ENCODE measurements around the gene CST3.

DNA sequence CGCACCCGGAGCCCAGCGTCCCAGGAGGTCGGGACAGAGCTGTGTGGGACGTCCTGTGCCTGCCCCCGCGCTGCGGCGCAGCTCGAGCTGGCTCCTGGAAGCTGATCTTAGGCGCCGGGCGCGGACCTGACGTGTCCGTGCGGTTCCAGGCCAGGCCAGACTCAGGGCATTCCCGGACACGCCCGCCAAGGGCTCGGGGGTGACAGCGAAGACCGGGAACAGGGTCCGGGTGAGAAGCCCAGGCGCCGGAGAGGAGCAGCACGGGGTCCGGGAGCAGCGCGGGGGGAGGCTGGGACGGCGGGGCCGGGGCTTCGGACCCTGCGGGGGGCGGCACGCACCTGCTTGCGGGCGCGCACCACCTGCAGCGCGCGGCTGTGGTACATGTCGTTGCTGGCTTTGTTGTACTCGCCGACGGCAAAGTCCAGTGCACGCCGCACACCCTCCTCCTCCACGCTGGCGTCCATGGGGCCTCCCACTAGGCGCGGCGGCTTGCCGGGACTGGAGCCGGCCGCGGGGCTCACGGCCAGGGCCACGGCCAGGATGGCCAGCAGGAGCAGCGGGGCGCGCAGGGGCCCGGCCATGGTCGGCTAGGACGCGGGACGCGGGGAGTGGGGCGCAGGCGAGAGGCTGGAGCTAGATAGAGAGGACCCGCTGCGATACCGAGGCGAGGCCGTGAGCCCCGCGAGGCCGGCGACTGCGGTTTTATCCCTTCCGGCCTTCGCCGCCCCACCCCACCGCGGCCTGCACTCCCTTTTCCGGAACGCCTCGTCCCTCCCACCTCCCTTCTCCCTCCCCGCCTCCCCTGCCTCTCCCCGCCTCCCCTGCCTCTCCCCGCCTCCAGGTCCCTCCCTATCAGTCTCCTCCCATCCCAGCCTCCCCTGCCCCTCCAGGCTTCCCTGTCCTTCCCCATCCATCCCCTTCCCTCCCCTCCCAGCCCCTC is at the start of gene CST3:
- TF ChIP-seq, protein P1, sequence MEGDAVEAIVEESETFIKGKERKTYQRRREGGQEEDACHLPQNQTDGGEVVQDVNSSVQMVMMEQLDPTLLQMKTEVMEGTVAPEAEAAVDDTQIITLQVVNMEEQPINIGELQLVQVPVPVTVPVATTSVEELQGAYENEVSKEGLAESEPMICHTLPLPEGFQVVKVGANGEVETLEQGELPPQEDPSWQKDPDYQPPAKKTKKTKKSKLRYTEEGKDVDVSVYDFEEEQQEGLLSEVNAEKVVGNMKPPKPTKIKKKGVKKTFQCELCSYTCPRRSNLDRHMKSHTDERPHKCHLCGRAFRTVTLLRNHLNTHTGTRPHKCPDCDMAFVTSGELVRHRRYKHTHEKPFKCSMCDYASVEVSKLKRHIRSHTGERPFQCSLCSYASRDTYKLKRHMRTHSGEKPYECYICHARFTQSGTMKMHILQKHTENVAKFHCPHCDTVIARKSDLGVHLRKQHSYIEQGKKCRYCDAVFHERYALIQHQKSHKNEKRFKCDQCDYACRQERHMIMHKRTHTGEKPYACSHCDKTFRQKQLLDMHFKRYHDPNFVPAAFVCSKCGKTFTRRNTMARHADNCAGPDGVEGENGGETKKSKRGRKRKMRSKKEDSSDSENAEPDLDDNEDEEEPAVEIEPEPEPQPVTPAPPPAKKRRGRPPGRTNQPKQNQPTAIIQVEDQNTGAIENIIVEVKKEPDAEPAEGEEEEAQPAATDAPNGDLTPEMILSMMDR (IDR thresholded peaks at IDR 0.05): no peak
- TF ChIP-seq ZFX (IDR thresholded peaks at IDR 0.05; ENCODE audit: borderline replicate concordance): no peak

Measured in 22Rv1 (cell line).